IMR-90 (cell line): Measurements from ENCODE around the gene CCT7. TPM values are rescaled to one million over a fixed set of nuclear protein-coding genes. Genes with fewer than 3 reads are reported as not detected.

ENCODE experiments used
- ATAC-seq: fragments of 200-7000 bp; cut with Tn5 transposase; 2 replicates; pipeline ENCODE4 v1.9.1; 2020; ENCODE audit warnings: low read depth, mild to moderate bottlenecking, moderate library complexity
- BruUV-seq: library from RNA; stranded (reverse); fragments of 400-500 nt; replicated peaks from 2 replicates; lab custom pipeline; 2021; lab: Mats Ljungman, UMichigan
- CTCF ChIA-PET: fragments of 300-600 bp; formaldehyde crosslinking; extraction: SDS; loops from one replicate; lab custom pipeline; 2021; ENCODE audit warnings: antibody characterized with exemption; lab: Yijun Ruan, JAX
- POLR2A ChIA-PET: fragments of 300-600 bp; sonication (Branson Sonifier 250); formaldehyde crosslinking; loops from one replicate; lab custom pipeline; 2022; ENCODE audit warnings: antibody characterized with exemption; ENCODE audit not compliant: unreplicated experiment; lab: Charles Lee
- DNase-seq: peaks from one replicate; pipeline ENCODE4 v3.0.0; 2013
- H2AFZ ChIP-seq: replicated peaks from 2 replicates; pipeline ENCODE3; 2013; ENCODE audit warnings: low read length, mild to moderate bottlenecking; ENCODE audit not compliant: poor library complexity
- H2AK5ac ChIP-seq: 2 replicates; pipeline ENCODE4 v1.6.1; 2013; ENCODE audit warnings: low read depth, low read length, inconsistent platforms
- H2AK9ac ChIP-seq: replicated peaks from 2 replicates; pipeline ENCODE3; 2013; ENCODE audit warnings: mild to moderate bottlenecking, low read depth, low read length, moderate library complexity; ENCODE audit not compliant: poor library complexity
- H2BK120ac ChIP-seq: 2 replicates; pipeline ENCODE4 v1.6.1; 2013; ENCODE audit warnings: low read depth, low read length, inconsistent platforms
- H2BK15ac ChIP-seq: 3 replicates; pipeline ENCODE4 v1.6.1; 2013; ENCODE audit warnings: low read depth, low read length, inconsistent platforms
- H2BK20ac ChIP-seq: 2 replicates; pipeline ENCODE4 v1.6.1; 2013; ENCODE audit warnings: low read depth, mild to moderate bottlenecking, inconsistent platforms, low read length, moderate library complexity
- H2BK5ac ChIP-seq: 2 replicates; pipeline ENCODE4 v1.6.1; 2013; ENCODE audit warnings: mild to moderate bottlenecking, low read depth, low read length, inconsistent platforms; ENCODE audit not compliant: poor library complexity, severe bottlenecking
- H3K14ac ChIP-seq: replicated peaks from 2 replicates; pipeline ENCODE4 v1.6.1; 2013; ENCODE audit warnings: low read depth, low read length, inconsistent platforms
- H3K18ac ChIP-seq: 2 replicates; pipeline ENCODE4 v1.6.1; 2013; ENCODE audit warnings: low read depth, low read length, control low read depth
- H3K23ac ChIP-seq: 2 replicates; pipeline ENCODE4 v1.6.1; 2013; ENCODE audit warnings: low read depth, low read length, inconsistent platforms
- H3K27ac ChIP-seq: 2 replicates; pipeline ENCODE4 v1.5.1; 2013; ENCODE audit warnings: mild to moderate bottlenecking, control low read depth, low read length; ENCODE audit not compliant: insufficient read depth
- H3K27me3 ChIP-seq: 2 replicates; pipeline ENCODE4 v1.6.1; 2013; ENCODE audit warnings: low read length; ENCODE audit not compliant: control insufficient read depth, insufficient read depth
- H3K36me3 ChIP-seq: 2 replicates; pipeline ENCODE4 v1.6.1; 2013; ENCODE audit warnings: low read length, mixed read lengths; ENCODE audit not compliant: control insufficient read depth, insufficient read depth
- H3K4ac ChIP-seq: 2 replicates; pipeline ENCODE4 v1.6.1; 2013; ENCODE audit warnings: low read depth, low read length, inconsistent platforms
- H3K4me1 ChIP-seq: 2 replicates; pipeline ENCODE4 v1.6.1; 2013; ENCODE audit warnings: low read length, mixed read lengths; ENCODE audit not compliant: control insufficient read depth, insufficient read depth
- H3K4me2 ChIP-seq: 2 replicates; pipeline ENCODE4 v1.6.1; 2013; ENCODE audit warnings: low read depth, mild to moderate bottlenecking, control low read depth, low read length, moderate library complexity
- H3K4me3 ChIP-seq: 2 replicates; pipeline ENCODE4 v1.5.1; 2013; ENCODE audit warnings: low read depth, mild to moderate bottlenecking, control low read depth, low read length, moderate library complexity; ENCODE audit not compliant: insufficient read depth
- H3K56ac ChIP-seq: 2 replicates; pipeline ENCODE4 v1.6.1; 2013; ENCODE audit warnings: low read length, inconsistent platforms; ENCODE audit not compliant: insufficient read depth; ENCODE audit errors: extremely low read depth
- H3K79me1 ChIP-seq, 2 experiments: 2 replicates each; pipeline ENCODE4 v1.6.1; 2013; ENCODE audit warnings: low read length in 2 of 2, inconsistent platforms in 1 of 2, low read depth in 1 of 2
- H3K9ac ChIP-seq: 2 replicates; pipeline ENCODE4 v1.6.1; 2013; ENCODE audit warnings: low read depth, low read length, control low read depth
- H3K9me1 ChIP-seq: 2 replicates; pipeline ENCODE4 v1.6.1; 2013; ENCODE audit warnings: low read length, inconsistent platforms; ENCODE audit not compliant: insufficient read depth
- H3K9me3 ChIP-seq: 2 replicates; pipeline ENCODE4 v1.6.1; 2013; ENCODE audit warnings: low read length; ENCODE audit not compliant: control insufficient read depth, insufficient read depth
- H4K20me1 ChIP-seq: 2 replicates; pipeline ENCODE4 v1.6.1; 2013; ENCODE audit warnings: low read length, inconsistent platforms; ENCODE audit not compliant: insufficient read depth
- H4K5ac ChIP-seq: 2 replicates; pipeline ENCODE4 v1.6.1; 2013; ENCODE audit warnings: mild to moderate bottlenecking, low read depth, low read length, control low read depth
- H4K8ac ChIP-seq, 2 experiments: 2 replicates each; pipeline ENCODE4 v1.6.1; 2013; ENCODE audit warnings: low read depth in 2 of 2, low read length in 2 of 2, control low read depth in 1 of 2, inconsistent platforms in 1 of 2
- H4K91ac ChIP-seq: 2 replicates; pipeline ENCODE4 v1.6.1; 2013; ENCODE audit warnings: low read depth, low read length, inconsistent platforms; ENCODE audit not compliant: insufficient read depth
- BHLHE40 ChIP-seq: fragments of 150-350 bp; IDR thresholded peaks from 2 replicates; pipeline ENCODE4 v1.6.1; 2016; ENCODE audit warnings: mild to moderate bottlenecking, low read depth, low read length
- CEBPB ChIP-seq: IDR thresholded peaks from 2 replicates; pipeline ENCODE4 v1.6.1; 2012; ENCODE audit warnings: low read depth, low read length, improper control_type of control experiment
- CHD1 ChIP-seq: IDR thresholded peaks from 2 replicates; pipeline ENCODE4 v1.6.1; 2012; ENCODE audit warnings: low read depth, low read length, improper control_type of control experiment
- CTCF ChIP-seq: conservative IDR thresholded peaks from 2 replicates; pipeline ENCODE4 v1.5.1; 2012; ENCODE audit warnings: mild to moderate bottlenecking, low read depth, low read length, improper control_type of control experiment
- ELK1 ChIP-seq: fragments of 150-350 bp; IDR thresholded peaks from 2 replicates; pipeline ENCODE4 v1.6.1; 2016; ENCODE audit warnings: low read depth, mild to moderate bottlenecking, low read length, moderate library complexity, borderline replicate concordance
- FOS ChIP-seq: fragments of 150-350 bp; IDR thresholded peaks from 2 replicates; pipeline ENCODE4 v1.6.1; 2016; ENCODE audit warnings: low read depth, low read length
- MAFK ChIP-seq: IDR thresholded peaks from 2 replicates; pipeline ENCODE4 v1.6.1; 2012; ENCODE audit warnings: low read depth, low read length, improper control_type of control experiment
- MAZ ChIP-seq: IDR thresholded peaks from 2 replicates; pipeline ENCODE4 v1.6.1; 2012; ENCODE audit warnings: low read depth, mild to moderate bottlenecking, low read length, improper control_type of control experiment, moderate library complexity, borderline replicate concordance
- MXI1 ChIP-seq: IDR thresholded peaks from 2 replicates; pipeline ENCODE4 v1.6.1; 2012; ENCODE audit warnings: low read depth, mild to moderate bottlenecking, low read length, moderate library complexity, borderline replicate concordance
- NFE2L2 ChIP-seq: fragments of 150-350 bp; IDR thresholded peaks from 2 replicates; pipeline ENCODE4 v1.6.1; 2016; ENCODE audit warnings: low read depth, mild to moderate bottlenecking, low read length
- POLR2A ChIP-seq: IDR thresholded peaks from 2 replicates; pipeline ENCODE4 v1.6.1; 2012; ENCODE audit warnings: mild to moderate bottlenecking, low read depth, low read length
- RAD21 ChIP-seq: IDR thresholded peaks from 2 replicates; pipeline ENCODE4 v1.6.1; 2012; ENCODE audit warnings: low read length, improper control_type of control experiment
- RCOR1 ChIP-seq: IDR thresholded peaks from 2 replicates; pipeline ENCODE4 v1.6.1; 2012; ENCODE audit warnings: mild to moderate bottlenecking, low read length, improper control_type of control experiment; ENCODE audit not compliant: insufficient replicate concordance
- RFX5 ChIP-seq: IDR thresholded peaks from 2 replicates; pipeline ENCODE4 v1.8.0; 2012; ENCODE audit warnings: low read depth, mild to moderate bottlenecking, low read length, moderate library complexity
- SMC3 ChIP-seq: fragments of 150-350 bp; IDR thresholded peaks from 2 replicates; pipeline ENCODE4 v1.6.1; 2016; ENCODE audit warnings: low read depth, mild to moderate bottlenecking, antibody characterized with exemption, low read length, moderate library complexity
- WGBS, 2 experiments: methylation state at CpG; one replicate each; pipeline versions ENCODE4 v1.1.5 to v1.1.7; 2013; ENCODE audit warnings: missing lambda C conversion rate in 2 of 2; ENCODE audit not compliant: insufficient read length in 1 of 2; ENCODE audit errors: extremely low coverage in 2 of 2; 5-methylcytosine and 5-hydroxymethylcytosine counted together
- dilution Hi-C: fragments of 300-500 bp; cut with HindIII; formaldehyde crosslinking; loops from one replicate; pipeline ENCODE4 v1.14.3; 2018; ENCODE audit warnings: low sequenced_read_pairs; ENCODE audit not compliant: unreplicated experiment
- in situ Hi-C: fragments of 300-500 bp; cut with MboI; formaldehyde crosslinking; loops from 3 replicates; pipeline ENCODE4 v1.14.3; 2019; ENCODE audit warnings: low sequenced_read_pairs, inconsistent platforms, mixed read lengths
- intact Hi-C: fragments of 100-400 bp; cut with micrococcal nuclease; formaldehyde crosslinking; loops from 2 replicates; pipeline ENCODE4 v1.10.0; 2022
- polyA plus RNA-seq, 3 experiments: library from polyadenylated mRNA; depleted of rRNA; stranded (reverse); fragments of >200 nt; gene quantifications; 2 replicates each; pipeline ENCODE4 v1.2.3, GENCODE V29; 2012; ENCODE audit warnings: low replicate concordance in 1 of 3
- total RNA-seq: library from RNA; depleted of rRNA; stranded (reverse); fragments of >200 nt; gene quantifications from 2 replicates; pipeline ENCODE4 v1.2.3, GENCODE V29; 2012

CCT7 gene
- total and polyA plus RNA-seq, 2 of the 4 experiments (the other 2 are of a cell fraction) = 321 to 575 TPM

GRCh38 chr2:73269686-73270465, 35.8 kb downstream of the CCT7 start (continued):
- no peak for TF ChIP-seq MAFK

GRCh38 chr2:73272270-73272669, 38.2 kb downstream of the CCT7 start:
- no peak overlapping the region for H2BK120ac ChIP-seq
- H3K56ac ChIP-seq = no peak overlapping the region
- no peak overlapping the region for H4K8ac ChIP-seq
- no peaks in the 10 kb centered on the region for H3K79me1 ChIP-seq
- H3K14ac ChIP-seq = no peak overlapping the region
- H3K4me2 ChIP-seq = no peak overlapping the region
- peaks cover 2% of the 10 kb centered on the region; the same call in 1 of the 2 replicates for H3K9me3 ChIP-seq
- in situ Hi-C loops = no loop called here
- no peaks in the 10 kb centered on the region for H3K4me1 ChIP-seq
- peaks cover 23% of the 10 kb centered on the region for H3K27me3 ChIP-seq
- H4K5ac ChIP-seq = no peak overlapping the region
- TF ChIP-seq NFE2L2 (no peak), RFX5 (no peak), RAD21 (no peak), CEBPB (no peak), BHLHE40 (no peak), FOS (no peak), MAFK (no peak), ELK1 (no peak), MXI1 (no peak), SMC3 (no peak), POLR2A (no peak), CTCF (no peak), RCOR1 (no peak), CHD1 (no peak), MAZ (no peak)
- no peak overlapping the region for H3K9ac ChIP-seq
- no peak overlapping the region for H4K91ac ChIP-seq
- no peak overlapping the region for H2AFZ ChIP-seq
- CTCF ChIA-PET = no interaction called here
- no peak for DNase-seq
- no peak overlapping the region for H3K23ac ChIP-seq
- no peak overlapping the region for H2BK15ac ChIP-seq
- no peak overlapping the region for H2BK20ac ChIP-seq
- H2AK5ac ChIP-seq = no peak overlapping the region
- no peak overlapping the region for H2AK9ac ChIP-seq
- no peak overlapping the region for H2BK5ac ChIP-seq
- WGBS, 2 experiments = no CpG with 5 or more reads among the region's 1 CpG
- H3K27ac ChIP-seq = no peak overlapping the region
- ATAC-seq = no peak
- no TSS peak for BruUV-seq
- peaks cover under 1% of the 10 kb centered on the region; the same call in 1 of the 2 replicates for H3K9me1 ChIP-seq
- H4K20me1 ChIP-seq = peaks cover 4% of the 10 kb centered on the region; the same call in 1 of the 2 replicates
- no peak overlapping the region for H3K4me3 ChIP-seq
- no peak overlapping the region for H3K18ac ChIP-seq
- no peak overlapping the region for H3K4ac ChIP-seq
- dilution Hi-C loops = no loop called here
- intact Hi-C loops = no loop called here
- POLR2A ChIA-PET = no interaction called here
- H3K36me3 ChIP-seq = peaks cover 5% of the 10 kb centered on the region; the same call in 1 of the 2 replicates
